ENCODE data around the gene POC1A.
A peak's percentile ranks its signal among the peaks of the same experiment; 100 is the strongest.

POC1A gene

GRCh38 chr3:52063026-52063723 is 91.0 kb downstream of the POC1A start:
- peak in 4 of 42 donors; percentile 6 to 47 (median 32) for DNase-seq
- intact Hi-C loops (cut with DNase I): no loop called here

DNA sequence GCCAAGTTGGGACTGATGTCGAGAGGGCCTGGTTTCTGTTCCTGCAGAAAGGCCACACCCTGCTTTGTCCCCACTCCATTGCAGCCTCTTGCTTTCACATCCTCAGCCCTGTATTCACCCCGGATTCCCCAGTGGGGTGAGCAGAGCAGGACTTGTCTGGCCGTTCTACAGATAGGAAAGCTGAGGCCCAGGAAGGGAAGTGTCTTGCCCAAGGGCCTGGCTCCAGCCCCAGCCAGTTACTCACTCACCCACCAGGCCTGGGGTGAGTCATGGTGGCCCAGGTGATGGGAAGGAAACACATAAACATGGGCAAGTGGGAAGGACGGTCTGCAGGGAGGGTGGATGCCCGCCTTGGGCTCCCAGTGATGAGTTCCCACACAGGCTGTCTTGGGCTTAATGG is 91.7 kb downstream of the POC1A start:
- peak in 5 of 42 donors; percentile 12 to 45 (median 27) for DNase-seq
- intact Hi-C loops (cut with DNase I): no loop called here

DNA sequence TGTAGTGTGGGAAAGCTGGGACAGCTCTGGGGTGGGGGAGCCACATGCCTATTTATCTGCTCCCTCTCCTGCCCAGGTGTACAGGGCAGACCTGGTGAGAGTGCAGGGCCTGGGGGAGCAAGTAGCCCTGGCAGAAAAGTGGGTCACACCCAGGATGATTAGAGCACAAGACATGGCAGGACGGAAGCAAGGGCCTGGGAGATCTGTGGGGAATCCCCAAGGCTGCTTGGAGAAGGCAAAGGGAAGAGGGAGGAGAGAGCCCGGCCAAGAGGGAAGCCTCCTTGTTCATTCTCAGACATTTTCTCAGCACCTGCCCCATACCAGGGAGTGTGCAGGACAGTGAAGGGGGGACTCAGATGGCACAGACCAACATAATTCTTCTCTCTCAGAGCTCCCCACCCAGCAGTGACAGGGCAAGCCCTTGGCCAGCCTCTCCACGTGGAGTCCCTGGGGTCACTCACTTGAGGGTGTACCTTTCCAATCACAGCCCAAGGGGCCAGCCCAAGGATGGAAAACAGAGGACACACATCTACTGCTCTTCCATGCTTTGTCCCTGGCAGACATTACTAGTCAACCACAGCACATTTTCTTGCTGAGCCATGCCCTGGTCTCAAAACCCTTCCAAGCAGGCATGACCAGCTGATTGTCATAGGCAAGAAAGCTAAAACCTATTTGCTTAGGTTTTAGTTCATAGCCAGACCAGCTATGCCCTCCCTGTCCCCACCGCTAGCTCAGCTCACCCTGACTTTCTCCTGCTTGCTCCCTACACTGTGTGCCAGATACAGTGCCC is 92.9 kb downstream of the POC1A start:
- intact Hi-C loops (cut with DNase I): no loop called here
- no peak for DNase-seq

DNA sequence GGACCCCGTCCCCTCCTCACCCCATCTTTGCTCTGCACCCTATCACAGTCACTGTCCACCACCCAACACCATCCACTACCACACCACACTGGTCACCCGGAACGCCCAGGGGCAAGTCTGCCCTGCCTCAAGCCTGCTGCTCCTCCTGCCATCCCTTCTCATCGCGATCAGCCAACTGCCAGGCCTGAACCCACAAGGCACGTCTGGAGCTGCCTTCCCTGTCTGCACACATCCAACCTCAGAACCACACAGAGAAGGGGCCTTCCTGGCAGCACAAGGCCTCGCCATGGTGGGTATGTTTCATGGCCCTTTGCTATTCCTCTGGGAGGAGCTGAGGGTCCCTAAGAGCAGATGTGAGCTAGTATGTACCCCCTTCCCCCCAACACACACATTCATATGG is 94.4 kb downstream of the POC1A start:
- intact Hi-C loops (cut with DNase I): loop anchor here (5.0 kb wide), 1 partner anchor 63 kb away; no protein-coding TSS in a partner anchor
- DNase-seq: no peak

GRCh38 chr3:52057812-52058495 is 96.3 kb downstream of the POC1A start:
- no peak for DNase-seq
- intact Hi-C loops (cut with DNase I): loop anchor here (5.0 kb wide), 1 partner anchor 64 kb away; no protein-coding TSS in a partner anchor

- intact Hi-C loops (cut with DNase I): loop anchor here (5.0 kb wide), 1 partner anchor 65 kb away; no protein-coding TSS in a partner anchor
- DNase-seq: peak; percentile 99 to 100 (median 100)
Measured at GRCh38 chr3:52056968-52057811, 97.0 kb downstream of the POC1A start.

DNA sequence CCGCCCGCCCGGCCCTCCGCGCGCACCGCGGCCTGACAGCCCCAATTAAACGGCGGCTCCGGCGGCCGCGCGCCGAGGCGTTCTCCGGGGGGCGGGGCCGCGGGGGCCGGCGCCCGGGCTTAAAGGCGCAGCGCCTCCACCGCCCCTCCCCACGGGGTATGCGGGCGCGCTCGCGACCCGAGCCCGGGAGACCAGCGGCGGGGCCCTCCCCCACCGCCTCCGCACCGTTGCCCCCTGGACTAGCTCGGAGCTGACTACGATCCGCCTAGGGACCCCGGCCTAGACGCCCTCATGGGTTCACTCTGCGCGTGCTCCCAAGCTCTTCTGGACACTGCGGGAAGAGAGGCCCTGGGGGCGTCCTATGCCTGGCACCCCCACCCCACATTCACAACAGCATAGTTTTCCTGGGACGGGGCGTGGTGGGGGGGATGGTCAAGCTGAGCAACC is 97.7 kb downstream of the POC1A start, which contains the start of gene DUSP7:
TSS of gene DUSP7 (minus strand) at position 51 of the 447 bp plus-strand sequence. CDS start 205 bp downstream, outside the sequence.
- DNase-seq: peak in 40 of 42 donors; percentile 40 to 91 (median 80)
- intact Hi-C loops (cut with DNase I): loop anchor here (5.0 kb wide), 1 partner anchor 66 kb away; no protein-coding TSS in a partner anchor

DNA sequence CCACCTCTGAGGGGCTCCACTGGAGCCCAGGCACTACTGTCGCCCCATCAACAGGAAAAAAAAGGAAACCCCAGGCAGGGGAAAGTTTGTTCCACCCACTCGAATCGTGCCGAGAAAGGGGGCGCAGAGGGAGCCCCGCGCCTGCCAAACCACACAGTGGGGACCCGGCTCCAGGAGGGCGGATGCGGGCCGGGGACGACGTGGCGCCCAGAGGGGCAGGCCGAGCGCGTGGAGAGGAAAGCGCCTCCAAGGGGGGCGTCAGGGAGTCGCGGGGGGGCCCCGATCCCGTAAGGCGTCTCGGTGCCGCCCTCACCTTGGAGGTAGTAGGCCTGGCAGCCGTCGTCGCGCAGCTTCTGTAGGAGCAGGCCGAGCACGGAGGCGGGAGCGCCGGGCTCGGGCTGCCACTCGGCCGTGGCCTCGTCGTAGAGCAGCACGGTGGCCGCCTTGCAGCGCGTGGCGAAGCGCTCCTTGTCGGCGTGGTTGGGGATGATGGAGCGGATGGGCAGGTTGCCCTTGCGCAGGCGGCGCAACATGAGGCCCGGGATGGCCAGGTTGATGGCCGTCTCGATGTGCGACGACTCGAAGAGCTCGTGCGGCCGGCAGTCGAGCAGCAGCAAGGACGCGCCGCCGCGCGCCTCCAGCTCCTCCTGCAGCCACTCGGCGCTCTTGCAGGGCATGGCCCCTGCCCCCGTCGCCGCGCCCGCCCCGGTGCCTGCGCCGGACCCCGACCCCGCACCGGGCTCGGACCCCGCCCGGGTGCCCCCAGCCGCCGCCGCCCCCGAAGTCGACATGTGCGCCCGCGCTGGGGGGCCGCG is 98.5 kb downstream of the POC1A start:
- peak in 9 of 42 donors; percentile 31 to 61 (median 52) for DNase-seq
- intact Hi-C loops (cut with DNase I): loop anchor here (2.0 to 5.0 kb wide), 2 partner anchors 51 to 67 kb away; no protein-coding TSS in a partner anchor

GRCh38 chr3:52054661-52055511 is 99.3 kb downstream of the POC1A start:
- peak in 12 of 42 donors; percentile 38 to 67 (median 53) for DNase-seq
- intact Hi-C loops (cut with DNase I): loop anchor here (2.0 to 5.0 kb wide), 2 partner anchors 50 to 67 kb away; no protein-coding TSS in a partner anchor

- intact Hi-C loops (cut with DNase I): loop anchor here (2.0 kb wide), 1 partner anchor 49 kb away; no protein-coding TSS in a partner anchor
- peak in 20 of 42 donors; percentile 42 to 73 (median 58) for DNase-seq
Measured at GRCh38 chr3:52053307-52054304, 100.6 kb downstream of the POC1A start.

- intact Hi-C loops (cut with DNase I): no loop called here
- DNase-seq: peak; percentile 67 to 93 (median 84)
Measured at GRCh38 chr3:52052831-52053306, 101.4 kb downstream of the POC1A start.

DNA sequence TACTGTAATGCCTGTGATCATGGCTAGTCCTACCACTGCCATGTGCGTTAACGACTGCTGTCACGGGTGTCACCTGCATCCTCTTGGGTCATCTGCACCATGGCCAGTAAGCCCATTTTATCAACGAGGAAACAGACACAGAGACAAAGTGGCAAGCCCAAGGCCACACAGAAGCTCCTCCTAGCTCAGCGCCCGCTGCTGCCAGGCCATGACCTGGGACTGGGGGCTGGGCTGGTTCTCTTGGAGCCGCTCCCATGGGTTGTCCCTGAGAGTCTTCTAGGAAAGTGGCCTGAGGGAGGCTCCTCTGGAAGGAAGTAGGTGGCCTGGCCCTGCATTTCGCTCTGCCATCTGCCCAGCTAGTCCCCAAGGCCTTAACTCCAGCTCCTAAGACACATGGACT is 102.8 kb downstream of the POC1A start:
- peak in 1 of 42 donors; percentile 50 for DNase-seq
- intact Hi-C loops (cut with DNase I): no loop called here

- DNase-seq: peak in 1 of 42 donors; percentile 46
- intact Hi-C loops (cut with DNase I): no loop called here
Measured at GRCh38 chr3:52050571-52050970, 103.7 kb downstream of the POC1A start.

DNA sequence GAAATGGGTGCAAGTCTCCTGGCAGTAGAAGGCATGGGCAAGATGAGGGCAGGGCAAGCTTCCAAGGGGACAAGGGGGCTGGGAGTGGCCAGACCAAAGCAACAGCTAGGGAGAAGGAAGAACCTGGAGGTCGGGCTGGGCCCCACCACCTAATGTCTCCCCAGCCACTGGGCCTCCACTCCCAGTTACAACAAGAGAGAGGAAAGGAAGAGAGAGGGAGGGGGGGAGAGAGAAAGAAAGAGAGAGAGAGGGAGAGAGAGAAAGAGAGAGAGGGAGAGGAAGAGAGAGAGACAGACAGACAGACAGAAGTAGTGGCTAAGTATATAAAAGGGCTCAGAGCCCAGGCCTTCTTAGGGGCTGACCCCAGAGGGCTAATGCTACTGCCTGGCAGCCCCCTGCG is 104.7 kb downstream of the POC1A start:
- DNase-seq: peak in 1 of 42 donors; percentile 53
- intact Hi-C loops (cut with DNase I): no loop called here

Data from head of caudate nucleus (tissue), 42 donors.